Measurements from ENCODE around the gene LRFN2. TPM values are rescaled to one million over a fixed set of nuclear protein-coding genes. Genes with fewer than 3 reads are reported as not detected.
A peak's percentile ranks its signal among the peaks of the same experiment; 100 is the strongest.

The LRFN2 gene
- total RNA-seq, 1 experiment from 2014 or later = not detected

DNA sequence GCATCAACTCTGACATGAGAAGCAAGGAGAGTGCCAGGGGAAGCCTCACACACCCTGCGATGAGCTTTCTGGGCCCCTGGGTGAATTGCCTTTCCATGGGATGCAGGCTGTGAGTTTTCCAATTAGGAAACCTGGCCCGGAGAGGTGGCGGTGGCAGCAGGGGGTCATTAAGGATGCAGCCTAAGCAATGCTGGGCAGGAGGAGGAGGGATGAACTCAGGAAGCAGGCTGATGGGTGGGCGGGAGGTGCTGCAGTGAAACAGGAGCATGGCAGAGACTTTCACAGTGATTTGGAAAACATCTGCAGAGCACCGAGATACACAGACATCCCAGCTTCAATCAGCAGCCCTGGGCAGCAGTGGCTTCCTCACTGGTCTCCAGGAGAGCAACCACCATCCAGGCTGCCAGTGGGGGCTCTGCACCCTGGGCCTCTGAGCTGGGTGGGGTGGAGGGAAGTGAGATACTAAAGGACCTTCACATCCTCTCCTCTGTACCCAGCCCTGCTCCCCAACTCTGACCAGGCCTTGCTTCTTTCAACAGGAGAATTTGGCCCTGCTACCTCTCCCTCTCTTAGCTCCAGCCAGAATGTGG lies 44.9 kb downstream of the LRFN2 start:
- Histone ChIP-seq H3K4me3 (no peak overlapping the region), H3K27me3 (peaks cover 9% of the 10 kb centered on the region; the same call in 1 of the 2 replicates), H3K4me1 (no peaks in the 10 kb centered on the region), H3K9me3 (replicated peaks) (no peaks in the 10 kb centered on the region), H3K27ac (no peak overlapping the region), H3K36me3 (no peaks in the 10 kb centered on the region)
- no peak for DNase-seq

DNA sequence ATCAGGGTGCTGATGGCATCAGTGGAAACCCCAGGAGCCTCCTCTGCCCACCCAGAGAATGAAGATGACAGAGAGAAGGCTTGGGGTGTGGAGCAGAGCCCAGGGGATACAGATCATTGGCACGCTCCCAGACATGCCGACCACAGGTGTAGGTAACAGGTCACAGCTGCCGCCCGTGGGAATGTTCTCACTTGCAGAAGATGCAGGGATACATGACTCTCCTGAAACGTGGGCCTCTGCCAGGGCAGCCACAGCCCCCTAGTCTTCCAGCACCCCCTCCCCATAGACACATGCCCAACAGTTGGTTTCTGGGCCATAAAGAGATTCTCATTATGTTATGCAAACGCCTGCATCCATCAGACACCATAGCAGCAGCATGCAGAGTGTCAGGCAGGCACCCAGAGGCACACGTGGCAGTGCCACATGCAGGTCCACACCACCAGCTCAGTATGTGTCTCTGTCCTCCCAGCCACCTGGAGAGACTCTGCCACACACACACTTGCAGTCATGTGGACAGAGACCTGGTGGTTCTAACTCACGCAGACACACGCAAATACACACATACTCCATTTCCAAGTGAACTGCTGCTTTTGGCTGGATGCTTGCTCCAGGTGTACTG lies 45.5 kb downstream of the LRFN2 start:
- Histone ChIP-seq H3K27ac (no peak overlapping the region), H3K4me3 (no peak overlapping the region), H3K27me3 (peaks cover 9% of the 10 kb centered on the region; the same call in 1 of the 2 replicates), H3K36me3 (no peaks in the 10 kb centered on the region), H3K9me3 (replicated peaks) (no peaks in the 10 kb centered on the region), H3K4me1 (no peaks in the 10 kb centered on the region)
- DNase-seq = no peak

GRCh38 chr6:40540790-40541189 lies 46.4 kb downstream of the LRFN2 start:
- Histone ChIP-seq H3K4me1 (no peaks in the 10 kb centered on the region), H3K36me3 (no peaks in the 10 kb centered on the region), H3K9me3 (replicated peaks) (no peaks in the 10 kb centered on the region), H3K4me3 (no peak overlapping the region), H3K27ac (no peak overlapping the region), H3K27me3 (peaks cover 9% of the 10 kb centered on the region; the same call in 1 of the 2 replicates)
- DNase-seq = no peak

GRCh38 chr6:40539853-40540252 lies 47.3 kb downstream of the LRFN2 start:
- Histone ChIP-seq H3K4me1 (no peaks in the 10 kb centered on the region), H3K36me3 (no peaks in the 10 kb centered on the region), H3K27me3 (peaks cover 9% of the 10 kb centered on the region; the same call in 1 of the 2 replicates), H3K27ac (no peak overlapping the region), H3K9me3 (replicated peaks) (no peaks in the 10 kb centered on the region), H3K4me3 (no peak overlapping the region)
- DNase-seq = no peak

DNA sequence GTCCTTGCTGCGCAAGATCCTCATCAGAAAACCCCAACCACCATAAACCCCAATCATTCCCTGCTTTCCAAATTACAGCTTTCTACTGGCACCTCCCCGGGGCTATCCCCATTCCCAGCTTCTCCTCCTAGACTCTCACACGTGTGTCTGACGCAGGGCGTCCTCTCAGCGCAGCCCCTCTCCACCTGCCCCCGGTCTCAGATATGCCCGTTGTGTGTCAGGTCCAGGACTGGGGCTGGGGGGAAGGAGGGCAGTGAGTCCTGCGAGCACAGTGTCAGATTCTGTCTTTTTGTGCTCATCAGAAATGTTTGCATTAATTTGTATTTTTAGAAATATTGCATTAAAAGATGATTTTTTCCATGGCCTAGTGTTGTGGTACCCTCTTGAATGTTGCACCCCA lies 48.6 kb downstream of the LRFN2 start:
- no peaks in the 10 kb centered on the region for H3K9me3 ChIP-seq (replicated peaks)
- no peak overlapping the region for H3K4me3 ChIP-seq
- no peak for DNase-seq
- H3K27me3 ChIP-seq = peaks cover 9% of the 10 kb centered on the region; the same call in 1 of the 2 replicates
- no peaks in the 10 kb centered on the region for H3K36me3 ChIP-seq
- no peaks in the 10 kb centered on the region for H3K4me1 ChIP-seq
- no peak overlapping the region for H3K27ac ChIP-seq

DNA sequence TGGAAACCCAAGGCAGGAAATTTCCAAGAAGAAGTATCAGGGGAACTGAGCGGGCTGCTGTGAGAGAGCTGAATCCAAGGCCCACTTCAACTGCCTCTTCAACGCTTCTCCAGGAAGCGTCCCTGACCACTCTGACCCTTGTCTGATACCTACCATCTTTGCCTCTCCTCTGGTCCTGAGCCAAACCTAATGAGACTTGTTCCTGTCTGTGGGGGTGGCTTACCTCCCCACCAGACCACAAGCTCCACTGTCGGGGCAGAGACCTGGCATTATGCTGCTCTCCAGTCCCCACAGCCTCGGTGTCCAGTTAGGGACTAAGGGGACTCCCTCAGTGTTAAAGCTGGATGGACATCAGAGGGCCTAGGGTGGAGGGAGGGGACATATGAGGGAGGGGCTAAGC lies 49.7 kb downstream of the LRFN2 start:
- Histone ChIP-seq H3K4me3 (no peak overlapping the region), H3K4me1 (no peaks in the 10 kb centered on the region), H3K36me3 (no peaks in the 10 kb centered on the region), H3K9me3 (replicated peaks) (no peaks in the 10 kb centered on the region), H3K27ac (no peak overlapping the region), H3K27me3 (peaks cover 9% of the 10 kb centered on the region; the same call in 1 of the 2 replicates)
- DNase-seq = no peak

GRCh38 chr6:40536442-40536841 lies 50.7 kb downstream of the LRFN2 start:
- H3K36me3 ChIP-seq = no peaks in the 10 kb centered on the region
- no peak overlapping the region for H3K27ac ChIP-seq
- H3K4me3 ChIP-seq = no peak overlapping the region
- no peaks in the 10 kb centered on the region for H3K9me3 ChIP-seq (replicated peaks)
- H3K4me1 ChIP-seq = no peaks in the 10 kb centered on the region
- DNase-seq = peak in 1 of 2 experiments; percentile 17
- peaks cover 6% of the 10 kb centered on the region; the same call in 1 of the 2 replicates for H3K27me3 ChIP-seq

- peaks cover 3% of the 10 kb centered on the region; the same call in 1 of the 2 replicates for H3K27me3 ChIP-seq
- DNase-seq = no peak
- no peaks in the 10 kb centered on the region for H3K4me1 ChIP-seq
- H3K36me3 ChIP-seq = no peaks in the 10 kb centered on the region
- H3K9me3 ChIP-seq (replicated peaks) = no peaks in the 10 kb centered on the region
- H3K27ac ChIP-seq = no peak overlapping the region
- no peak overlapping the region for H3K4me3 ChIP-seq
Measured at GRCh38 chr6:40535819-40536380, 51.3 kb downstream of the LRFN2 start.

DNA sequence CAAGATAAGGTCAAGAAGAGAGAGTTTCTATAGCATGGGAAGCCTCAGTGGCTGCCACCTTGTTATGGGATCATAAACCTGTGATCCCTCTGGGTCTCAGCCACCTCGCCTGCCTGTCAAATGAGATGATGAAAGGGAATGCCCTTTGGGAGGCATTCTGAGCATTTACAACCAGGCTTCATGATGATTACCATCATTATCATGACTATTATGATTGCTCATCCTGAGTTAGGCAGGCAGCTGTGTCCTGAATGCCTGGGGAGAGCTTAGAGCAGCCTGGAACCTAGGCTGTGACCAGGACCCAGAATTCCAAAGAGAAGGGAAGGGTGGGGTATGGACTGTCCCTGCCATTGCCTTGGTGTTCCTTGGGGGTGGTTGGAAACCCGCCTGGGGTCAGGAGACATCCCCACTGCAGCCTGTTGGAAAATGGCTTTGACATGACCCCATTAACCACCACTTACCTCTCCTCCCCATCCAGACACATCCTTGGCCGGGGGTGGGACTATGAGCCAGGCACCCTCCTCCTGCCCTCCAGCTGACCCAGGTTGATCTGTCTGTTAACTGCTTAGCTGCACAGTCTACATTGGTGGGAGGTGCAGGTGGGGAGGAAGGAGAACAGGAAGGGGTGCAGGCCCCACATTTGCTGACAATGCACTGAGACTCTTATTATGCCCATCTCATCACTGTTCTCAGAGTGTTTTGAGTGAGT lies 51.9 kb downstream of the LRFN2 start:
- no peak for DNase-seq
- no peak overlapping the region for H3K27ac ChIP-seq
- H3K36me3 ChIP-seq = no peaks in the 10 kb centered on the region
- H3K4me1 ChIP-seq = no peaks in the 10 kb centered on the region
- H3K27me3 ChIP-seq = no peaks in the 10 kb centered on the region
- no peaks in the 10 kb centered on the region for H3K9me3 ChIP-seq (replicated peaks)
- H3K4me3 ChIP-seq = no peak overlapping the region

GRCh38 chr6:40532349-40533000 lies 54.7 kb downstream of the LRFN2 start:
- no peak overlapping the region for H3K4me3 ChIP-seq
- no peaks in the 10 kb centered on the region for H3K27me3 ChIP-seq
- no peaks in the 10 kb centered on the region for H3K4me1 ChIP-seq
- no peaks in the 10 kb centered on the region for H3K36me3 ChIP-seq
- no peak for DNase-seq
- no peak overlapping the region for H3K27ac ChIP-seq
- H3K9me3 ChIP-seq (replicated peaks) = no peaks in the 10 kb centered on the region

DNA sequence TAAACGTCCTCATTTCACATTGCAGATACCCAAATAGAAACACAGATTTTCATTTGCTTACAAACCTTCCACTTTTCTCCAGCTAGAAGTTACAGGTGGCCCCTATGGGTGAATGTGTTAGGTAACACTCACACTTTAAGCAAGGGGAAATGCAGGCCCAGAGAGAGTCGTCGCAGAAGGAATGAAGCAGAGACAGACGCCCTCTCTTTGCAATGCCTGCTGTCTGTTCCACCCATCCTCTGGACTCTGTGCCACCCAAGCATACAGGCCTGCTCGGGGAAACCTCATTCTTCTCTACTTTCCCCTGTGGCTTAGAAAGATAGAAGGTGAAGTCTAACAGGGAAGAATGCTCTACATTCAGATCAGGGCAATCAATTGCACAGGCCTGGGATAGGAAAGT lies 57.2 kb downstream of the LRFN2 start:
- Histone ChIP-seq H3K36me3 (no peaks in the 10 kb centered on the region), H3K9me3 (replicated peaks) (no peaks in the 10 kb centered on the region), H3K4me3 (no peak overlapping the region), H3K27me3 (0 out of 2 replicates have a peak, but pooled peaks cover under 1% of the 10 kb centered on the region), H3K4me1 (no peaks in the 10 kb centered on the region), H3K27ac (no peak overlapping the region)
- no peak for DNase-seq

GRCh38 chr6:40529040-40529439 lies 58.1 kb downstream of the LRFN2 start:
- DNase-seq = no peak
- no peak overlapping the region for H3K4me3 ChIP-seq
- H3K36me3 ChIP-seq = no peaks in the 10 kb centered on the region
- H3K4me1 ChIP-seq = no peaks in the 10 kb centered on the region
- H3K9me3 ChIP-seq (replicated peaks) = no peaks in the 10 kb centered on the region
- H3K27me3 ChIP-seq = 0 out of 2 replicates have a peak, but pooled peaks cover 5% of the 10 kb centered on the region
- no peak overlapping the region for H3K27ac ChIP-seq

DNA sequence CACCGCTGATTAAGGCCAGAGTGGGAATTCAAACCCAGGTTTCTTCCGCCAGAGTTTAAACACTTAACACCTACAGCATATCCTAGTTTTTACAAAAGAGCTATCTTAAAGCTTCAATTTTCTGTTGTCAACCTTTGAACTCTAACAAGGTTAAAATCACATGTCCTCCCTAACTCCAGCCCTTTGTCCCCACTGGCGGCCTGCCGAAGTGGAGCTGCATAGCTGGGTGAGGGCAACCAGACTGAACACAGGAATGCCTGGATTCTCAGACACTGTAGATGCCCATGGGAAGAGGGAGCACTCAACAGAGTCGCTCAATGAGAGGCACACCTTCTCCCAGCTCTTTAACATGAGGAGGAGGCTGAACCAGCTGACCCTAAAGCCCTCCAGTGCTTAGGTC lies 59.1 kb downstream of the LRFN2 start:
- H3K9me3 ChIP-seq (replicated peaks) = no peaks in the 10 kb centered on the region
- no peak for DNase-seq
- H3K4me3 ChIP-seq = no peak overlapping the region
- H3K27ac ChIP-seq = no peak overlapping the region
- no peaks in the 10 kb centered on the region for H3K36me3 ChIP-seq
- 0 out of 2 replicates have a peak, but pooled peaks cover 5% of the 10 kb centered on the region for H3K27me3 ChIP-seq
- no peaks in the 10 kb centered on the region for H3K4me1 ChIP-seq

- Histone ChIP-seq H3K9me3 (replicated peaks) (no peaks in the 10 kb centered on the region), H3K27me3 (0 out of 2 replicates have a peak, but pooled peaks cover 5% of the 10 kb centered on the region), H3K4me3 (no peak overlapping the region), H3K36me3 (no peaks in the 10 kb centered on the region), H3K4me1 (no peaks in the 10 kb centered on the region), H3K27ac (no peak overlapping the region)
- DNase-seq = no peak
Measured at GRCh38 chr6:40526036-40526435, 61.1 kb downstream of the LRFN2 start.
